Panc1 (cell line): Measurements from ENCODE around the gene RIC1. TPM values are rescaled to one million over a fixed set of nuclear protein-coding genes. Genes with fewer than 3 reads are reported as not detected.

Source experiments
- ATAC-seq: fragments of 200-7000 bp; cut with Tn5 transposase; 2 replicates; pipeline ENCODE4 v1.9.1; 2020; ENCODE audit warnings: mild to moderate bottlenecking, moderate library complexity
- BruUV-seq: library from RNA; stranded (reverse); fragments of 400-500 nt; replicated peaks from 2 replicates; lab custom pipeline; 2021; lab: Mats Ljungman, UMichigan
- CTCF ChIA-PET: fragments of 300-600 bp; sonication (Branson Sonifier 250); formaldehyde crosslinking; loops from one replicate; lab custom pipeline; 2022; ENCODE audit warnings: antibody characterized with exemption; lab: Charles Lee
- POLR2A ChIA-PET: fragments of 300-600 bp; sonication (Branson Sonifier 250); formaldehyde crosslinking; loops from one replicate; lab custom pipeline; 2022; ENCODE audit warnings: antibody characterized with exemption; lab: Charles Lee
- DNase-seq: peaks from one replicate; pipeline ENCODE4 v3.0.0-alpha.2; 2010; ENCODE audit warnings: low read depth, low spot score
- H3K27ac ChIP-seq: 2 replicates; pipeline ENCODE4 v1.5.1; 2011; ENCODE audit warnings: mild to moderate bottlenecking, low read length, inconsistent platforms
- H3K27me3 ChIP-seq: fragments of 200-500 bp; sonication (Bioruptor generic); 2 replicates; pipeline ENCODE4 v1.6.0; 2014; ENCODE audit warnings: low read length, inconsistent platforms; ENCODE audit not compliant: control insufficient read depth, insufficient read depth
- H3K36me3 ChIP-seq: fragments of 200-500 bp; sonication (Bioruptor generic); 2 replicates; pipeline ENCODE4 v1.5.1; 2014; ENCODE audit warnings: inconsistent platforms, mild to moderate bottlenecking, low read length, moderate library complexity; ENCODE audit not compliant: control insufficient read depth, insufficient read depth
- H3K4me1 ChIP-seq: 2 replicates; pipeline ENCODE4 v1.5.1; 2011; ENCODE audit warnings: inconsistent platforms, mild to moderate bottlenecking, low read length, moderate library complexity; ENCODE audit not compliant: control insufficient read depth, insufficient read depth
- H3K4me3 ChIP-seq, 2 experiments: 2 replicates each; pipeline ENCODE4 v1.5.1; 2011 to 2012; ENCODE audit warnings: low read depth in 2 of 2, low read length in 2 of 2, mild to moderate bottlenecking in 2 of 2, inconsistent platforms in 1 of 2, moderate library complexity in 1 of 2
- H3K9me3 ChIP-seq: fragments of 200-500 bp; sonication (Bioruptor generic); 2 replicates; pipeline ENCODE4 v1.5.1; 2014; ENCODE audit warnings: low read depth, mild to moderate bottlenecking, inconsistent platforms, low read length, moderate library complexity; ENCODE audit not compliant: control insufficient read depth, insufficient read depth
- CTCF ChIP-seq: fragments of 450-650 bp; IDR thresholded peaks from 2 replicates; pipeline ENCODE4 v1.5.1; 2017; ENCODE audit warnings: mild to moderate bottlenecking
- POLR2AphosphoS5 ChIP-seq: IDR thresholded peaks from 2 replicates; pipeline ENCODE4 v1.6.1; 2012; ENCODE audit warnings: mild to moderate bottlenecking, low read depth, low read length, moderate library complexity
- REST ChIP-seq, 2 experiments: IDR thresholded peaks; 2 replicates each; pipeline ENCODE4 v1.6.1; 2011 to 2012; ENCODE audit warnings: low read depth in 2 of 2, control low read depth in 1 of 2, low read length in 1 of 2, mild to moderate bottlenecking in 1 of 2, moderate library complexity in 1 of 2; ENCODE audit not compliant: insufficient read depth in 1 of 2
- SIN3A ChIP-seq: IDR thresholded peaks from 2 replicates; pipeline ENCODE4 v1.6.1; 2012; ENCODE audit warnings: low read depth, mild to moderate bottlenecking, low read length, moderate library complexity, borderline replicate concordance; ENCODE audit not compliant: insufficient read depth
- TCF7L2 ChIP-seq: IDR thresholded peaks from 2 replicates; pipeline ENCODE4 v1.6.1; 2011; ENCODE audit warnings: mild to moderate bottlenecking, low read depth, low read length, inconsistent platforms
- in situ Hi-C: cut with HindIII; loops from 2 replicates; pipeline ENCODE4 v1.10.0; 2016; ENCODE audit warnings: low sequenced_read_pairs, low pct_unique_long_range_greater_than_20kb
- intact Hi-C: fragments of 100-400 bp; cut with micrococcal nuclease; formaldehyde crosslinking; loops from one replicate; pipeline ENCODE4 v1.10.0; 2022; ENCODE audit not compliant: unreplicated experiment
- total RNA-seq: library from RNA; stranded (reverse); gene quantifications from one replicate; pipeline ENCODE4 v1.2.1, GENCODE V29; 2021; ENCODE audit not compliant: unreplicated experiment

RIC1 gene
- total RNA-seq, 1 experiment from 2014 or later = 7.0 TPM

DNA sequence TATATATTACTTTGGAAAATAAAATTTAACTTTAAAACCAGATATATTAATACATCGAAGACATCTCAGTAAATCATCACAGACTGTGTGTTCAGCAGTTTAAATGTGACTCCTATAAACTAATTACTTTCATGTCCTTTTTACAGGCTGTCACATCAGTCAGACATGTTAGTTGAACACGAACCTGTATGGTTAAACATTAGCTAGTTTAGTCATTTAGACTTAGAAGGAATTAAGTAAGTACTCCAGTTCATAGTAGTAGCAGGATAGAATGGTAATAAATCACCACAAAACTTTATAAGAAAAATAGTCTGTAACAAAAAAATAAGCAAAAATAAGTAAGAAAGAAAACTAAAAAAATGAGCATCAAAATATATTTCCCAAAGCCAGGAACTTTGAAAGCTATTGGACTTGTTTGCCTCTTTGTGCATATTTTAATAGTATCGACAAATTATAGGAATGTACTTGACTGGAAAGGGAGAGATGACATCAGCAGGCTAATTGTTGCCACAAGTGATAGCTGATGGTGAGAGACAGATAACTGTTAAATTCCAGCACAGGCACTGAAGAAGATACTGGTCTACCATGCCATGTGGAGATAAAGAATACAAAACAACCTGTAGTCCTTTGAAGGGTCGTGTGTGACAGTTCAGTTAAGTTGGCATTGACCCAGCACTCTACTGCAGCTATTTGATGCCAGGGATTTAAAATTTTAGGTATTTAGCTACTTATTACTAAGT, 83.9 kb downstream of the RIC1 start:
- Histone ChIP-seq H3K4me1 (no peaks in the 10 kb centered on the region), H3K27ac (no peak overlapping the region), H3K9me3 (0 out of 2 replicates have a peak, but pooled peaks cover 5% of the 10 kb centered on the region), H3K36me3 (no peaks in the 10 kb centered on the region), H3K27me3 (no peaks in the 10 kb centered on the region), H3K4me3 (no peak overlapping the region)
- intact Hi-C loops (no loop called here), in situ Hi-C loops (no loop called here)
- no TSS peak for BruUV-seq
- POLR2A ChIA-PET = no interaction called here
- ATAC-seq (no peak), DNase-seq (no peak)
- CTCF ChIA-PET = no interaction called here
- TF ChIP-seq TCF7L2 = no peak
- TF ChIP-seq SIN3A = no peak

GRCh38 chr9:5714501-5715401, 85.8 kb downstream of the RIC1 start:
- CTCF ChIA-PET = no interaction called here

More at GRCh38 chr9:5714501-5715401, 85.8 kb downstream of the RIC1 start:
- Histone ChIP-seq H3K27ac (no peak overlapping the region), H3K36me3 (no peaks in the 10 kb centered on the region), H3K4me3 (no peak overlapping the region), H3K9me3 (no peaks in the 10 kb centered on the region), H3K27me3 (no peaks in the 10 kb centered on the region), H3K4me1 (no peaks in the 10 kb centered on the region)
- POLR2A ChIA-PET = no interaction called here
- intact Hi-C loops = no loop called here
- BruUV-seq = no TSS peak
- ATAC-seq (no peak), DNase-seq (no peak)
- in situ Hi-C loops = no loop called here
- TF ChIP-seq TCF7L2 = no peak
- TF ChIP-seq CTCF = no peak; the same call in 1 of the 2 replicates
- no peak for TF ChIP-seq SIN3A
- TF ChIP-seq REST (IDR thresholded peaks at IDR 0.05; ENCODE audit: insufficient read depth in 1 of 2, low read depth in 2 of 2, low read length in 1 of 2) = no peak
- TF ChIP-seq POLR2AphosphoS5 = no peak
